ENCODE data around the gene FOXJ3. TPM values are rescaled to one million over a fixed set of nuclear protein-coding genes. Genes with fewer than 3 reads are reported as not detected.

FOXJ3 gene
- total RNA-seq, 1 donor from 2014 or later = 49.4 TPM

GRCh38 chr1:42325014-42325402 lies 10.0 kb downstream of the FOXJ3 start:
- no peak for DNase-seq (ENCODE audit: extremely low spot score, unreplicated experiment)
- Mint-ChIP-seq H3K4me1 (ENCODE audit: unreplicated experiment) (peaks cover 22% of the 10 kb centered on the region), H3K9me3 (no peaks in the 10 kb centered on the region), H3K27ac (no peak overlapping the region), H3K4me3 (no peak overlapping the region), H3K36me3 (peaks cover 4% of the 10 kb centered on the region), H3K27me3 (no peaks in the 10 kb centered on the region)
- TF ChIP-seq CTCF (conservative IDR thresholded peaks at IDR 0.05) = no peak

- peaks cover 25% of the 10 kb centered on the region for H3K4me1 Mint-ChIP-seq (ENCODE audit: unreplicated experiment)
- no peak for TF ChIP-seq CTCF (conservative IDR thresholded peaks at IDR 0.05)
- no peak overlapping the region for H3K4me3 Mint-ChIP-seq
- no peaks in the 10 kb centered on the region for H3K9me3 Mint-ChIP-seq
- H3K27ac Mint-ChIP-seq = no peak overlapping the region
- DNase-seq (ENCODE audit: extremely low spot score, unreplicated experiment) = no peak
- peaks cover 4% of the 10 kb centered on the region for H3K36me3 Mint-ChIP-seq
- H3K27me3 Mint-ChIP-seq = no peaks in the 10 kb centered on the region
Observed at GRCh38 chr1:42324398-42325013, 10.5 kb downstream of the FOXJ3 start.

- Mint-ChIP-seq H3K27ac (no peak overlapping the region), H3K4me3 (no peak overlapping the region), H3K36me3 (peaks cover 4% of the 10 kb centered on the region), H3K9me3 (no peaks in the 10 kb centered on the region), H3K27me3 (no peaks in the 10 kb centered on the region), H3K4me1 (ENCODE audit: unreplicated experiment) (peaks cover 25% of the 10 kb centered on the region)
- TF ChIP-seq CTCF (conservative IDR thresholded peaks at IDR 0.05) = no peak
- no peak for DNase-seq (ENCODE audit: extremely low spot score, unreplicated experiment)
Observed at GRCh38 chr1:42323551-42323950, 11.5 kb downstream of the FOXJ3 start.

- no peak overlapping the region for H3K4me3 Mint-ChIP-seq
- H3K27ac Mint-ChIP-seq = no peak overlapping the region
- H3K27me3 Mint-ChIP-seq = no peaks in the 10 kb centered on the region
- DNase-seq (ENCODE audit: extremely low spot score, unreplicated experiment) = no peak
- TF ChIP-seq CTCF (conservative IDR thresholded peaks at IDR 0.05) = no peak
- H3K9me3 Mint-ChIP-seq = no peaks in the 10 kb centered on the region
- peaks cover 7% of the 10 kb centered on the region for H3K36me3 Mint-ChIP-seq
- H3K4me1 Mint-ChIP-seq (ENCODE audit: unreplicated experiment) = peaks cover 30% of the 10 kb centered on the region
Observed at GRCh38 chr1:42322577-42322976, 12.5 kb downstream of the FOXJ3 start.

- Mint-ChIP-seq H3K4me1 (ENCODE audit: unreplicated experiment) (peaks cover 37% of the 10 kb centered on the region), H3K4me3 (no peak overlapping the region), H3K27me3 (no peaks in the 10 kb centered on the region), H3K27ac (no peak overlapping the region), H3K9me3 (no peaks in the 10 kb centered on the region), H3K36me3 (peaks cover 7% of the 10 kb centered on the region)
- DNase-seq (ENCODE audit: extremely low spot score, unreplicated experiment) = no peak
- TF ChIP-seq CTCF (conservative IDR thresholded peaks at IDR 0.05) = no peak
Observed at GRCh38 chr1:42321731-42322130, 13.3 kb downstream of the FOXJ3 start.

GRCh38 chr1:42320708-42321107 lies 14.3 kb downstream of the FOXJ3 start:
- DNase-seq (ENCODE audit: extremely low spot score, unreplicated experiment) = no peak
- peaks cover 43% of the 10 kb centered on the region for H3K4me1 Mint-ChIP-seq (ENCODE audit: unreplicated experiment)
- H3K27me3 Mint-ChIP-seq = no peaks in the 10 kb centered on the region
- no peaks in the 10 kb centered on the region for H3K9me3 Mint-ChIP-seq
- H3K36me3 Mint-ChIP-seq = peaks cover 10% of the 10 kb centered on the region
- no peak overlapping the region for H3K4me3 Mint-ChIP-seq
- TF ChIP-seq CTCF (conservative IDR thresholded peaks at IDR 0.05) = no peak
- H3K27ac Mint-ChIP-seq = no peak overlapping the region
